NB4 (cell line): ENCODE results near the gene MORN1.

Experiments
- DNase-seq: peaks from one replicate; pipeline ENCODE4 v3.0.0; 2010; ENCODE audit warnings: low read depth
- H3K4me3 ChIP-seq: one replicate; pipeline ENCODE4 v1.5.1; 2011; ENCODE audit warnings: mild to moderate bottlenecking, low read depth, low read length, moderate library complexity
- MYC ChIP-seq: IDR thresholded peaks from 2 replicates; pipeline ENCODE4 v1.6.1; 2011; ENCODE audit warnings: low read depth, low read length
- POLR2A ChIP-seq: IDR thresholded peaks from 2 replicates; pipeline ENCODE4 v1.6.1; 2011; ENCODE audit warnings: mild to moderate bottlenecking; ENCODE audit not compliant: insufficient read length; ENCODE audit errors: extremely low read depth
- TF ChIP-seq, protein P1 (sequence below): IDR thresholded peaks from 2 replicates; pipeline ENCODE4 v1.6.1; 2011; ENCODE audit warnings: low read depth, low read length
- TF ChIP-seq, protein P2 (sequence below): IDR thresholded peaks from one replicate; pipeline ENCODE4 v1.5.1; 2012; ENCODE audit warnings: low read depth, low read length

MORN1 gene

DNA sequence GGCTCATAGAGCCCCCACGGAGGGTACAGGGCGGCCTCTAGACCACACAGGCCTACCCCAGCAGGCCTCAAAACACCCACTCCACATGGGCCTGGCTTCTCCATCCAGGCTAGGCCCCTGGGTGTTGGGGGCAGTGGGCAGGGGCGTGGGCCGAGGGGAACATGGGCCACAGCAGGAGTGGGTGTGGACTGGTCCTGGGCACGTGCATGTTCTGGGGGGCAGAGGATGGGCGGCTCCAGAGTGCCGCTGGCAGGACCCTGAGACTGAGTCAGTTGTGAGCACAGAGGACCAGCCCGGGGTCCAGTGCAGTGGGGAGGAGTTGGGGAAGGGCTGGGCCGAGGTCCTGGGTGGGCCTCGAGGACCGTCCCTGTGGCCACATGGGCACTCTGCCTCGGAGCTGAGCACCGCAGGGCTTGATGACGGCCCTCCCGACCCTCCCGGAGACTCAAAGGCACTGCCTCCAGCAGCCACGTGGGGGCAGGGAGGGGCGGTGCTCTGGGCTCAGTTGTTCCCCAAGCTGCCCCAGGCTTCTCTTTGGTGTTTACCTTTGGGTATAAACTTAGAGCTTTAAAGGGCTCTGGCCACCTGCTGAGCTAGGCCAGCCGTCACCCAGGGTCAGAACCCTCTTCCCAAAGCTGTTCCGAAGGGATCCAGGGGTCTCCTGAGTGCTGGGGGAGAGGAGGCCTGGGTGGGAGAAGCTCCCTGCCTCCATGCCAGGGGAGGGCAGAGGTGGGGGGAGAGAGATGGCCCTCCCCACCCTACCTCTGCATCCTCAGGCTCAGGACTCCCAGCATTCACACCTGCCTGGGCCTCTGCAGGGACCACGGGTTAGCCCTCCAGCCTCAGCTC, 79.9 kb downstream of the MORN1 start:
- peak; percentile 58 for DNase-seq
- H3K4me3 ChIP-seq, result no peak overlapping the region
- TF ChIP-seq, protein P1, sequence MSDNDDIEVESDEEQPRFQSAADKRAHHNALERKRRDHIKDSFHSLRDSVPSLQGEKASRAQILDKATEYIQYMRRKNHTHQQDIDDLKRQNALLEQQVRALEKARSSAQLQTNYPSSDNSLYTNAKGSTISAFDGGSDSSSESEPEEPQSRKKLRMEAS, result peak; percentile 50; the same call in 1 of the 2 replicates
- TF ChIP-seq POLR2A (no peak), MYC (no peak)
- TF ChIP-seq, protein P2, sequence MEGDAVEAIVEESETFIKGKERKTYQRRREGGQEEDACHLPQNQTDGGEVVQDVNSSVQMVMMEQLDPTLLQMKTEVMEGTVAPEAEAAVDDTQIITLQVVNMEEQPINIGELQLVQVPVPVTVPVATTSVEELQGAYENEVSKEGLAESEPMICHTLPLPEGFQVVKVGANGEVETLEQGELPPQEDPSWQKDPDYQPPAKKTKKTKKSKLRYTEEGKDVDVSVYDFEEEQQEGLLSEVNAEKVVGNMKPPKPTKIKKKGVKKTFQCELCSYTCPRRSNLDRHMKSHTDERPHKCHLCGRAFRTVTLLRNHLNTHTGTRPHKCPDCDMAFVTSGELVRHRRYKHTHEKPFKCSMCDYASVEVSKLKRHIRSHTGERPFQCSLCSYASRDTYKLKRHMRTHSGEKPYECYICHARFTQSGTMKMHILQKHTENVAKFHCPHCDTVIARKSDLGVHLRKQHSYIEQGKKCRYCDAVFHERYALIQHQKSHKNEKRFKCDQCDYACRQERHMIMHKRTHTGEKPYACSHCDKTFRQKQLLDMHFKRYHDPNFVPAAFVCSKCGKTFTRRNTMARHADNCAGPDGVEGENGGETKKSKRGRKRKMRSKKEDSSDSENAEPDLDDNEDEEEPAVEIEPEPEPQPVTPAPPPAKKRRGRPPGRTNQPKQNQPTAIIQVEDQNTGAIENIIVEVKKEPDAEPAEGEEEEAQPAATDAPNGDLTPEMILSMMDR, result peak; percentile 19

DNA sequence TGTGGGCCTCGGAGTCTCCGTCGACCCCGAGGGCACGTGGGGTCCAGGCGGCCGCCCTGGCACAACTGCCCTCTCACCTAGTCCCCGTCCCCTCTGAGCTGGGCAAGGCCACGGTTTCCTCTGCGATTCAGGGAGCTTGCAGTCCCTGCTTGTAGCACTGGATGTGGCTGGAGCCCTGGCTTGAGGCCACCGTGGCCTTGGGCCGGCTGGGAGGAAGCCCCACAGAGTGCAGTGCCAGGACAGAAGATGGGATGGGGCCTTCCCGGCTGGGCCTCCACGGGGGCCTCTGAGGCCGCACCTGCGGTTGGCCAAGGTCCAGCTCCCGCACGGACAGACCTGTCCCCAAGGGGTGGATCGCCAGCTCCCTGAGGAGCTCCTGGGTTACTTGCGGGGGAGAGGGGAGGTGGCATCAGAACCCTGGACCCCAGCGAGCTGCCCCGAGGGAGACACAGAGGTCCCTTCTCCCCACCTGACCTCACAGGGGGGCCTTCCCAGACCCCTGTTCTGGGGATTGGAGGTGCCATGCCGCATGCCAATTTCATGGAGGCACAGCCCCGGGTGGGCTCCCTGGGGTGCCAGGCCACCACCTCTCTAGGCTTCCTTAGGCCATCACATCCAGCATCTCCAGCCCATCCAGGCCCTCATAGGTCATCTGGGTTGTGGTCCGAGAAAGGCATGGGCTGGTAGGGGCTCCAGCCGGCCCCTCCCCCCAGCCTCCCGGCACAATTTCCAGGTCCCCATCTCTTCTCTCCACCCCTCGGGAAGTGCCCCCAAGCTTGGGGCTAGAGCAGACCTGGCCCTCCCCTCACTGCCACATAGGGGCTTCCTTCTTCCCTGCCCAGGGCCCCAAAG, 80.8 kb downstream of the MORN1 start:
- no peak for TF ChIP-seq MYC
- TF ChIP-seq, protein P1, result no peak
- TF ChIP-seq POLR2A, result no peak
- TF ChIP-seq, protein P2, result no peak
- H3K4me3 ChIP-seq, result no peak overlapping the region
- DNase-seq, result no peak

DNA sequence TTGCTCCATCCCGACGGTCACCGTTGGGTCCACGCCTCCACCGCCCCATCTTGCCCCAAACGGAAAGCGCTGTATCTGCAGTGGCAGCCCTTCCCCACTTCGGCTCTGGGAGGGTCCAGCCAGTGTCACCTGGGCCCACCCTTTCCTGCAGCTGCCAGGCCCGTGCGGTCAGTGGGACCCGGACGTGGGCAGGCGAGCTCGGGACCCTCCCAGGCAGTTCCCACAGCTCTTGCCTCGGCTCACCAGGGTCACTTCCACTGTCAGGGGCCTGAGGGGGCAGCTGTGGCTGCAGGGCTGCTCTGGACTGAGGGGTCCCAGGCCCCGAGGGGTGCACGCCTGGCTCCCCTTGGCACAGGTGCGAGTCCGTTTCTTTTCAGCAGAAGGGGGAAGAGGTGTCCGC, 82.5 kb downstream of the MORN1 start:
- H3K4me3 ChIP-seq, result no peak overlapping the region
- TF ChIP-seq, protein P1, result no peak
- TF ChIP-seq, protein P2, result no peak
- TF ChIP-seq MYC, result no peak
- no peak for DNase-seq

DNA sequence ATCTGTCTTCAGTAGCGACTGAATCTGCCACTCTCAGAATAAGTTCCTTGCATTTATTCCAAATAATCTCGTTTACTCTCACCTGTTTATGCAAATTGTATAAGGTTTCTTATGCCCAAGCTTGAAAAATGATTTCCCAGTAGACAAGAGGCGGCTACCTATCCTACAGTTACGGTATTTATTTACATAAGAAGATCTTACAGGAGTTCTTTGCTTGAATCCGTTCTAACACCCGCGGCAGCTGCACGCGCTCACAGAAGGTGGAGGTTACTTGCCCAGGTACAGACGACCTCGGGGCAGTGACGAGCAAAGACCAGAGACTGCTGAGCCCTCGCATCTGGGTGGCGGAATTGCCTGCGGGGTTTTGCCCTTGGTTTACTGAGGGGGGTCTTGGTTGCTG, 83.4 kb downstream of the MORN1 start:
- DNase-seq, result no peak
- H3K4me3 ChIP-seq, result no peak overlapping the region
- TF ChIP-seq, protein P1, result no peak
- TF ChIP-seq, protein P2, result no peak
- TF ChIP-seq MYC (no peak), POLR2A (no peak)

DNA sequence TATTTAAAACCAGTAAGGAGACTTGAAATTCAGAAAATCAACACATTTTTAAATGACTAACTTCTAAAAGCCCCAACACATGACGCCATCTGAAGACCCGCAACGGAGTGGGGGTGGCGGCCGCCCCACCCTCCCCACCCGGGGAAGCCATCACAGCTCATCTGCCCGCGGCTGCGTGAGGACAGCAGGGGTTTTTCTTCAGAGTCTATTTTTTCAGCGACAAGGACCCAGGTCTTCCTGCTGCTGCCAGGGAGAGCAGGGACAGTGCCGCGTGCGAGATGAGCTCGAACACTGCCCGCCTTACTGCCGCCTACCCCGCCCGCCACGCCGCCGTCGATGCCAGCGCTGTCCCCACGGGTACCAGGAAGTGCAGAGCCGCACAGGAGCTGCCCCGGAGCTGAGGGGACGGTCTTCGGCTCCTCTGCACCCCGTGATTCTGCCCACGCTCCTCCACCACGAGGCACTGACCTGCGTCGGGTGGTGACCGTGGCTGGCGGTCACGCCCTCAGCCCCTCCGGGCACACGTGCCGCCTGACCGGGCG, 84.2 kb downstream of the MORN1 start:
- H3K4me3 ChIP-seq, result no peak overlapping the region
- DNase-seq, result no peak
- TF ChIP-seq, protein P2, result no peak
- TF ChIP-seq, protein P1, result no peak
- no peak for TF ChIP-seq MYC
- TF ChIP-seq POLR2A, result no peak
